ENCODE data around the gene SUN2.

The SUN2 gene

DNA sequence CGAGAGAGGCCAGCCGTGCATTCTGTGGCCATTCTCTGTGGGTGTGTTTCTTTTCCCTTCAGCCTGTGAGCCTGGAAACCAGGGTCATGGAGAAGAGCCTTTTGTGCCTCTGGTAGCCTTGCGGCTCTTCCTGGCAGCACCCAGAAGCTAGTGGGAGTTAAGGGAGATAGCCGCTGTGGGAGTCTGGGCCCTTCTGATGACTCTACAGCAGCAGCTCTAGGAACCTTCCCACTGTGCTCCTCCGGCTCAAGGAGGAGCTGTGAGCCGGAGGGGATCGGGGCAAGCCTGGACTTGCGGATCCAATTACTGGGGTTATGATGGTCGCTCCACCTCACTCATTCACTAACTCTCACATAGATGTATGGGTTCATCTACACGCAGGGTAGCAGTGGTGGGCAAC, 39.5 kb downstream of the SUN2 start:
- DNase-seq (ENCODE audit: low spot score) = no peak

- DNase-seq (ENCODE audit: low spot score) = no peak
These were observed 39.9 kb downstream of the SUN2 start for GRCh38 chr22:38715852-38716251.

GRCh38 chr22:38715176-38715764, 40.5 kb downstream of the SUN2 start:
- no peak for DNase-seq (ENCODE audit: low spot score)

GRCh38 chr22:38713921-38714320, 41.9 kb downstream of the SUN2 start:
- DNase-seq (ENCODE audit: low spot score) = no peak

DNA sequence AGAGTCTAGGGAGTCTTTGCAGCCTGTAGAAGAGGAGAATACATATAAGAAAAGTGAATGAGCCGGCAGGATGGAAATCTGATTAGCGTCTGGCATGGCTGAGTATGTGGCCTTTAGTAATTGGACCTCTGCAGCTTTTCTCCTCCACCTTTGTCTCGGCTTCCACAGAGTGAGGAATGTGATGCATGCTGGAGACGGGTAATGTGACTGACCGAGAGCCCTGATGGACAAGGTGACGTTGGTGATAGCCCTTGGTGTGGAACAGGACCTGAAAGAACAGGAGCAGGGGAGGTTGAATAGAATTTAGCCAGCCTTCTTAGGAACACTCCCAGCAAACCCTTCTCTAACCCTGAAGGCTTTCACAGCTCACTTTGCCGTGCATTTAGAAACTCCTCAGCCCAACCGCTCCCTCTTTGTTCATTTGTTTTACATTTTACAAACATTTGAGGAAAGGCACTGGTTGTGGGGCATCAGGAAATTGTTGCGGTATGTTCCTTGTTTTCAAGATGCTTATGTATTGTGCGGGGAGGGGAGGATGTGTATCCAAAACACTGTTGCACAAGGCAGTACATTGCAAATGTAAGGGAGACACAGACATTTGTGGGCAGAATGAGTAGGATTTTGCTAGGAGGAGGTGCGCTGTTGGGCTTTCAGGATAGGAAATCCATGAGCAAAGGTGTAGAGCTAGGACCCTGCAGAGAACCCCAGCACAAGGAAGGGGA, 43.2 kb downstream of the SUN2 start:
- DNase-seq (ENCODE audit: low spot score) = no peak

DNA sequence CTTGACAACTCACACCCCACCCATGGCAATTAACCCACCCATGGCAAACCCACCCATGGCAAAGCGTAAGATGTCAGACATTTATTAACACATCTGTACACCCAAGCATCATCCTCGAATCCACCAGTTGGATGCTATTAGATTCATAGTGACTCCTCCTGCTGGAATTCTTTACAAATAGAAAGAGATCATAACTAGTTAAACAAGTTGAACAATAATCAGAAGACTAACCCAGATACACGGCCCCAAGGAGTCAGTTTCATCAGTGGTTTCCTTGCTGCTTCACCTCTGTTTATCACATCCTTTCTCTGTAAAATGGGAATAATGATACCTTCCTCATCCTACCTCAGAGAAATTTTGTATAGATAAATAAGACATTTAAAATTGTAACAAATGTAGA, 44.9 kb downstream of the SUN2 start:
- DNase-seq (ENCODE audit: low spot score) = no peak

DNA sequence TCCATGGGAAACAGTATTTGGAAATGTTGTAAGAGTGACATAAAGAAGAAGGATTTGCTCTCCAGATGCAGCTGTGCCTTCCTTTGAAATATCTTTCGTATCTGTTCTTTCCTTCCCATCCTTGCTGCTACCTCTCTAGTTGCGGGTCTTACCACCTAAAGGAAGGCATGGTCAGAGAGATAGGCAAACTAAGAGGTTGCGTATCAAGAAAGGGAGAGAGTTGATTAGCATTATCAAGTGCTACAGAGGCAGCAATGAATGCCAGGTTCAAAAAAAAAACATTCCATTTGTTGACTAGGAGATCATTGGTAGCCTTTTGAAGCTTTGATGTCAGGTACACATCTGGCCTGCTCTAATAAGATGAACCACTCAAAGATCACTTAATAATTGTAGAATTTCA, 45.4 kb downstream of the SUN2 start:
- no peak for DNase-seq (ENCODE audit: low spot score)

DNA sequence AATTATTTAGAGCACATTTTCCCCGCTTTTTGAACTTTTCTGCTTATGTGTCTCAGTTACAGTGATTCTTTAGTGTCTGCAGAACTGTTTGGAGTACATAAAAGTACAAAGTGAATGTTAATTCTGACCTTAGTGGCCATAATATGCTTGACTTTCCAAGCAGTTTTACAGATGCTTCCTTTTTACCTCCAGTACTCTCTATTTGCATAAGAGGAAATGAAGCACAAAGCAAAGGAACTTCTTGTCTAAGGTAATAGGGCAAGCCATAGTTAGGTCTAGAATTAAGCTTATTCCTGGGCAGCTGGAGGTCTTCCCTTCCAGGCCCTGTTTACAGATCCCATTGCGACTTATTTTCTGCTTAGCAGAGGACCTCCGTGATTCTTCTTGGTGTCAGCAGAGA, 46.5 kb downstream of the SUN2 start:
- DNase-seq (ENCODE audit: low spot score) = no peak

DNA sequence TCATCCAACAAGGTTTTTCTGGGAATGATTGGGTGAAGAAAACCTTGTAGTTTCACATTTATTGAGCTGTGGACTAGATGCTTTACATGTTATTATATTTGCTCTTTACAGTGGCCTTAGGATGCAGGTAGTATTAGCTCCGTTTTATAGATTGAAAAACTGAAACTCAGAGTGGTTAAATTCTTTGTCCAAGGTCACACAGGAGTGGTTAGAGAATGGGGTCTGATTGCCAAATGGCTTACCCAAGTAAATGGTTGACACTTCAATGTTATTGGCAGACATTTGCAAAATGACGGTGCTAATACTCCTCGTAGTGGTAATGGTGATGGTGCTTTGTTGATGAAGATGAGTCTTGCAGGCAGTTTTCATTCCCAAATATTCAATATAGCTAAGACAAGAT, 47.8 kb downstream of the SUN2 start:
- DNase-seq (ENCODE audit: low spot score) = no peak

GRCh38 chr22:38707346-38707745, 48.5 kb downstream of the SUN2 start:
- no peak for DNase-seq (ENCODE audit: low spot score)

DNA sequence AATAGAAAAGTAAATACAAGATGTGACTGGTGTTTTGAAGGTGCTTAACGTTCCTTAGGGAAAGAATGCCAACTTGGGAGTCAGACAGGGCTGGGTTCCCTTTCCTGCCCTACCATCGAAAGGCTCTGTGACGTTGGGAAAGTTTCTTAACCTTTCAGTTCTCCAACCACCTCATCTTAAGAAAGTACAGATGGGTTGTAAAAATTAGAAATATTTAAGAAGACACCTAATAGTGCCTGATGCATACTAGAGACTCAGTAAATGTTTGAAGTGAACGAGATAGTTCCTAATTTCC, 49.0 kb downstream of the SUN2 start:
- DNase-seq (ENCODE audit: low spot score) = no peak

DNA sequence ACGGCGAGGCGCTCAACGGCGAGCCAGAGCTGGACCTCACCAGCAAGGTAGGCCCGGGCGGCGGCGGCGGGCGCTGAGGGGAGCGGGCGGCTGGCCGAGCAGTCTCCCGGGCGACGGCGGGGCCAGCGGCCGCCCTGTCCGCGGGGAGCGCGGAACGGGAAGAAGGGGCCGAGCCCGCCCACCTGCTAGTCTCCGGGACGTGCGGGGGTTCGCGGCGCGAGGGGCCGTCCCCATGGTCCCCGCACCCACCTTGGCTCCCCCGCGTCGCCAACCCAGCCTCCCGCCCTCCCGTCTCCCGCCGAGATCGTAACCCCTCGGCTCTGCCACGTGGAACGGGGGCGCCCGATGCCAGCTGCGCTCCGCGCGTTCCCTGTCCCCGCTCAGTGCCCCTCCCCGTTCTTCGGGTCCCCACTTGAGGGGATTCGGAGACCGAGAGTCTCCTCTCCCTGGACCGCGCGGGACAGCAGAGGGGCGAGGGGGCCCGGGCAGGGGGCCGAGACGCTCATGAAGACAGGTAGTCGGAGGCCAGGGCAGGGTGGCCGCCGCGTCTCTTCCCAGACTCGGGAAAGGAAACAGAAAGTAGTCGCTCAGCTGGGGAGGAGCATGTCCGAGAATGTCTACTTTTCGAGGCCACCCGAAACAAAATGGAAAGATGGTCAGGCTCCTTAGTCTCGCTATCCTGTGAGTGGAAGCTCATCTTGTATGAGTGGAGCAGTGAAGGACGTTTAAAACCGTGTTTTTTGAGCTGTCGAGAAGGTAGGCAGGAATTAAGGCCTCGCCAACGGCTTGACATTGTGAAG, 49.5 kb downstream of the SUN2 start:
- DNase-seq (ENCODE audit: low spot score) = peak; percentile 49

DNA sequence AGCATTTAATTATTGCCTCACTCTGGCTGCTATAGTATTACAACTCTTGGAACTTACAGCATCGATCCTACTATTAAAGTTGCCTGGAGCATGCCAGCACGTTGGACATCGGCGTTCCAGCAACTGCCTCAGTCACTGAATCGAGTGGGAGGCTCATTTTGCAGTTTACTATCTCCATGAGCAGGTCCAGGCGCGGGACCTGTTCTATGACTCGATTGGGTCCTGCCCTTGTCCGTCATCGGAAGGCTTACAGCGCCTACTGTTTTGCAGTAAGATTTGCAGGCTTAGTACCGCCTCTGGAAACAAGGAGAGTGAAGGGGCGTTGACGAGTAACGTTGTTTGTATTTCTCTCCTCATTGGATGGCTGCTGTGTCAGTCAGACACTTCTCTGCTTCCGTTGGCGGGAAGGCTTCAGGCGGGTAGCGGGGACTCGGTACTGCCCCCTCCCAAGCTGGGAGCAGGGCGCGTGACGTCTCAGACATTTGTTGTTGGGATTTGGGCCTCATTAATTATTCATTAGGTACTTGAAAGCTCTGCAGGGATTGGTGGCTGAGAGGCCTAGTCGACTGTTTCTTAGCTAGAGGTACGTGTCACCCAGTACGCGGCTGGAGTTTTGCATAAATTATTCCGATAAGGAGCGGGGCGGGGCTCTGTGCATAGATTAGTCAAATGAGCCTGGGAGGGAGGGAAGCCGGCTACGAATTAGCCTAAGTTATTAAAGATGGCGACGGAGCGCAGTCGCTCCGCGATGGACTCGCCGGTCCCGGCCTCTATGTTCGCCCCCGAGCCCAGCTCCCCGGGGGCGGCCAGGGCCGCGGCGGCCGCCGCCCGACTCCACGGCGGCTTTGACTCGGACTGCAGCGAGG, 50.3 kb downstream of the SUN2 start, which contains the start of gene GTPBP1:
Gene GTPBP1 (plus strand): TSS at position 710 of the 866 bp plus-strand sequence. CDS start 12 bp downstream, at position 722.
- peak; percentile 100 for DNase-seq (ENCODE audit: low spot score)

DNA sequence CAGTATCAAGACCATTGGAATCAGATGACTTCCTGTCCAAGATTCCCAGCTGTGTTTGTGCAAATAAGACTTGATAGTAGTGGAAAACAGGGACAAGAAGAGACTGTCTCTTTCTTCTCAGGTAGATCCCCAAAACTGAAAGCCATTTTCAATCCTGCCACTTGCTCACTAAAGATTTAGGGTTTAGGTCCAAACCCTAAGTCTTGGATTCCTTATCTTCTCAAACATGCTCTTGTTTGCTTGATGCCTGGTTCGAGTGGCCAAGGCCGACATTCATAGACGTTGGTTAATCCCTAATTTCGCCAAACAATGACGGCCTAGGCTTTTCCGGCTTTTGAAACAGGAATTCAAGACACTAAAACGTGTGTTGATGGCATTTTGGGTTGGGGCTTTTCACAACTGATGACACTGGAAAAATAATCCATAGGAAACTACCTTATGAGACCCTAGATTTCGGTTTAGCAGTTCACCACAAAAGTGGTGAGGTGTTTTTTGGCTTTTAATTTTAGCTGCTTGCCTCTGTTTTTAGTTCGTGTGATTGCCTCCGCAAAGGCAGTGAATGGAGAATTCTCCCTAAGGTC, 51.1 kb downstream of the SUN2 start:
- no peak for DNase-seq (ENCODE audit: low spot score)

- DNase-seq (ENCODE audit: low spot score) = peak; percentile 97
These were observed 54.8 kb downstream of the SUN2 start, which contains the start of gene JOSD1 for GRCh38 chr22:38700789-38701628. JOSD1 (minus strand) TSS chr22:38700943; CDS start chr22:38699987, 956 bp downstream.

DNA sequence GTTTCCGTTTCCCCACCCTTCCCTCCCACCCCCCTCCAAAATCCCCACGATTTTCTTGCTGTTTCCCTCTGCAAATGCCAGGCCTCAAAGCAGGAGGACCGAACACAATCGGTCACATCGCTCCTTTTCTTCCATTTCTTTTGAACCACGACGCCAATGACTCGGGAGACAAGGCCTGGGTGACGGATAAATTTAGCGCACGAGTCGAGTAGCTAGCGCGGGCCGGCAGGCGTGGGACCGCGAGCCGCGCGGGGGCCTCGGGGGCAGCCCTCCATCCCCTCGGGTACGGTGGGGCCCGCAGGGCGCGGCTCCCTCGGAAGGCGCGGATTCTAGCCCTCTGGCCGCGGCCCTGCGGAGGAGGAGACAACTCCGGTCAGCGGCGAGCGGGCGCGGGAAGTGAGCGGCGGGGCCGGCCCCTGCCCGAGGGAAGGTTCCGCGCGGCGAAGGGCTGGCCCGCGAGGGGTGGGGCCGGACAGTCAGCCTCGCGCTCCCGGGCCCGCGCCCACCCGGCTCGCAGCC, 55.5 kb downstream of the SUN2 start:
- DNase-seq (ENCODE audit: low spot score) = peak; percentile 29

DNA sequence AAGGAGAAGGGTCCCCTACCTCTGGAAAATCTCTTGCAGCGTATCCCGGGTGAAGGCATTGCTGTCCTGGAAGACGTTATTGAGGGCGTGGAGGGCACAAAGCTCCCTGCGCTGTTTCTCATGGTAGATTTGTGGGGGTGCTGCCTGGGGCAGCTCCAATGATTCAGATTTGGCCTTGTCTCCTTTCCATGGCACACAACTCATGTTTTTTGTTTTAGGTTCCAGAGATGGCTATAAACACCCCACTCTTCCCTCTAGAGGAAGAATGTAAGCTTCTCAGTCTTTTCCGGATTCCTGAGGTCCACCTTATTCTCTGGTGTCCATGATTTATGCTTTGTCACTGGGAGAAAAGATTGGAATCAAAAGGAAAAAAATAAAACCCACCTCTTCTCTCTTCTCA, 56.0 kb downstream of the SUN2 start:
- DNase-seq (ENCODE audit: low spot score) = no peak

DNA sequence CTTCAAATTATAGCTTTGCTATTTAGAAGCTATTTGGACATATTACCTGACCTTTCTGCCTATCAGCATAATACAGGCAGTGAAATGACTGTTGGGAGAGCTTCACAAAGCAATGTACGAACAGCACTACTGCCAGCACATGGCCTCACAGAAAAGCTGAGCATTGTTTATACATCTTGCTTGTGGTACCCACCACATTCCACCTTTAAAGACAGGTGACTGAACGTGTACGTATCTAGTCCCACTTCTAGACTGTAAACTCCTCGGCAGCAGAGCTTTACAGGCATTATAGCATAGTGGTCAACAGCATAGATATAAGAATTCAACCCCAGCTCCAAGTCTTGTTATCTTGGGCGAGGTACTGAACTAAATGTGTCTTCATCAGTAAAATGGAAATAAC, 56.7 kb downstream of the SUN2 start:
- no peak for DNase-seq (ENCODE audit: low spot score)

GRCh38 chr22:38698407-38699094, 57.2 kb downstream of the SUN2 start:
- DNase-seq (ENCODE audit: low spot score) = no peak
